ENCODE data around the gene ENTR1. TPM values are rescaled to one million over a fixed set of nuclear protein-coding genes. Genes with fewer than 3 reads are reported as not detected.
"Not testable (repeated sequence)": the region's sequence is repeated elsewhere in the genome, so short reads cannot be mapped to it uniquely, and the experiment has no call there.

The ENTR1 gene
- total RNA-seq, 2 donors from 2014 or later = 19.9 to 52.5 TPM

DNA sequence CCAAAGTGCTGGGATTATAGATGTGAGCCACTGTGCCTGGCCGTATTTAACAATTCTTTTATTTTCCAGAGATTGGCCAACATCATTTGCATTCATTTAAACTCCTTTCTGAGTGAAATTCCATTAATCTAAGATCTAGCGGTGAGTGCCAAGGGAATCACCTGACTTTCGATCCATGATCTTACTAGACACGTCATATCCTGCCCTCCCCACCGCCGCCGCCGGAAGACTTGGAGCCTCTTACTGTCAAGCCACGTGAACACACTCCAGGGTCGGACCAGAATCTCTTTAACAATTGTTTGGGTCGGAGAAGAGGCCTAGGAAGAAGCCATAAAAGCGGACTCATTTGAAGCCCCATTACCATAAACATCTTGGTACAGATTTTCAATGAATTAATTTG lies 16.4 kb upstream of the ENTR1 start:
- intact Hi-C loops (cut with DNase I) = no loop called here
- peaks cover 9 to 11% of the 10 kb centered on the region in 2 donors for H3K36me3 ChIP-seq
- H3K27ac ChIP-seq = no peak overlapping the region
- no peak for DNase-seq (ENCODE audit: low spot score)
- no peaks in the 10 kb centered on the region for H3K27me3 ChIP-seq (replicated peaks; ENCODE audit: insufficient read depth)
- 68% methylated on average over 12 of the region's 12 CpGs for WGBS
- no peak for TF ChIP-seq POLR2A (IDR thresholded peaks at IDR 0.05)
- no peak for TF ChIP-seq POLR2AphosphoS5 (IDR thresholded peaks at IDR 0.05)
- TF ChIP-seq, protein P1, sequence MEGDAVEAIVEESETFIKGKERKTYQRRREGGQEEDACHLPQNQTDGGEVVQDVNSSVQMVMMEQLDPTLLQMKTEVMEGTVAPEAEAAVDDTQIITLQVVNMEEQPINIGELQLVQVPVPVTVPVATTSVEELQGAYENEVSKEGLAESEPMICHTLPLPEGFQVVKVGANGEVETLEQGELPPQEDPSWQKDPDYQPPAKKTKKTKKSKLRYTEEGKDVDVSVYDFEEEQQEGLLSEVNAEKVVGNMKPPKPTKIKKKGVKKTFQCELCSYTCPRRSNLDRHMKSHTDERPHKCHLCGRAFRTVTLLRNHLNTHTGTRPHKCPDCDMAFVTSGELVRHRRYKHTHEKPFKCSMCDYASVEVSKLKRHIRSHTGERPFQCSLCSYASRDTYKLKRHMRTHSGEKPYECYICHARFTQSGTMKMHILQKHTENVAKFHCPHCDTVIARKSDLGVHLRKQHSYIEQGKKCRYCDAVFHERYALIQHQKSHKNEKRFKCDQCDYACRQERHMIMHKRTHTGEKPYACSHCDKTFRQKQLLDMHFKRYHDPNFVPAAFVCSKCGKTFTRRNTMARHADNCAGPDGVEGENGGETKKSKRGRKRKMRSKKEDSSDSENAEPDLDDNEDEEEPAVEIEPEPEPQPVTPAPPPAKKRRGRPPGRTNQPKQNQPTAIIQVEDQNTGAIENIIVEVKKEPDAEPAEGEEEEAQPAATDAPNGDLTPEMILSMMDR (IDR thresholded peaks at IDR 0.05) = no peak
- H3K4me1 ChIP-seq (replicated peaks) = no peaks in the 10 kb centered on the region
- H3K4me3 ChIP-seq = no peak overlapping the region
- H3K9me3 ChIP-seq = no peaks in the 10 kb centered on the region

DNA sequence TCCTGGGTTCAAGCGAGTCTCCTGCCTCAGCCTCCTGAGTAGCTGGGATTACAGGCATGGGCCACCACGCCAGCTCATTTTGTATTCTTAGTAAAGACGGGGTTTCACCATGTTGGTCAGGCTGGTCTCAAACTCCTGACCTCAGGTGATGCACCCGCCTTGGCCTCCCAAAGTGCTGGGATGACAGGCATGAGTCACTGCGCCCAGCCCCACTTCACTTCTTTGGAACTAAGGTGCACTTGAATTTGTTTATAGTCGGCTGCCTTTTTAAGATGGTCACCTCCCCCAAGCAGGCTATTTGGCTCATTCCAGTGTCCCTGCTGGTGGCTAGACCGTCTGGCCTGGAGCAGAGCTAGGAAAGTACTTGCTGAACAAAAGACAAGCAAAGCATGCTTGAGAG lies 15.0 kb upstream of the ENTR1 start:
- H3K4me1 ChIP-seq (replicated peaks); H3K27me3 ChIP-seq (replicated peaks; ENCODE audit: insufficient read depth); DNase-seq (ENCODE audit: low spot score); H3K27ac ChIP-seq; H3K9me3 ChIP-seq; H3K4me3 ChIP-seq; intact Hi-C loops (cut with DNase I): not testable (repeated sequence)
- 78% methylated on average over 7 of the region's 7 CpGs for WGBS
- H3K36me3 ChIP-seq = peaks cover 9 to 21% of the 10 kb centered on the region in 2 donors

DNA sequence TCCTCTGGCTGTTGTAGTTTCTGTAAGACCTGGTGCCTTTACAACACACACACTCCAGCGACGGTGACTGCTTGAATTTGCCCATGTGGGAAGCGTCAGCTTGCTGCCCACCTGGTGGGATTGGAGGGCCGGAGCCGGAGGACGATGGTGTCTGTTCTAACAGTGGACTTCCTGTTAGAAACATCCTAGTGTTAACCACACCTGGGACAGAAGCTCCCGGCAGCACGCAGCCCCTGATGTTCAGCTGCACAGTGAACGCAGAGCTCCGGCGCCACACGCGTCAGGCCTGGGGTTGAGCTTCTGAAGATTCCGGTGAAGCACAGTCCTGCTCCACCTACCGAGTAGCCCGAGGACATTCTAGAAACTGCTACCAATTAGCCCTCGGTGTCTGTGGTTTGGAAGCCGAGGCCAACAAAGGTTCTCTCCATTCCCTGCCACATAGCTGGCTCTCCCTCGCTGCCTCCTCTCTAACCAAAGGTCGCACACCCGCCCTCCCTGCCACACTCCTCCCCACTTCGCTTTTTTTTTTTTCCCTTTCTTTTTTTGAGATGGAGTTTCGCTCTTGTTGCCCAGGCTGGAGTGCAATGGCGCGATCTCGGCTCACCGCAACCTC lies 14.4 kb upstream of the ENTR1 start:
- DNase-seq (ENCODE audit: low spot score) = no peak
- Histone ChIP-seq H3K27me3 (replicated peaks; ENCODE audit: insufficient read depth) (no peaks in the 10 kb centered on the region), H3K27ac (no peak overlapping the region), H3K36me3 (peaks cover 9 to 21% of the 10 kb centered on the region in 2 donors), H3K4me1 (replicated peaks) (no peaks in the 10 kb centered on the region), H3K9me3 (no peaks in the 10 kb centered on the region), H3K4me3 (no peak overlapping the region)
- TF ChIP-seq POLR2A (IDR thresholded peaks at IDR 0.05) = no peak
- intact Hi-C loops (cut with DNase I) = no loop called here
- 82% methylated on average over 27 of the region's 27 CpGs for WGBS

DNA sequence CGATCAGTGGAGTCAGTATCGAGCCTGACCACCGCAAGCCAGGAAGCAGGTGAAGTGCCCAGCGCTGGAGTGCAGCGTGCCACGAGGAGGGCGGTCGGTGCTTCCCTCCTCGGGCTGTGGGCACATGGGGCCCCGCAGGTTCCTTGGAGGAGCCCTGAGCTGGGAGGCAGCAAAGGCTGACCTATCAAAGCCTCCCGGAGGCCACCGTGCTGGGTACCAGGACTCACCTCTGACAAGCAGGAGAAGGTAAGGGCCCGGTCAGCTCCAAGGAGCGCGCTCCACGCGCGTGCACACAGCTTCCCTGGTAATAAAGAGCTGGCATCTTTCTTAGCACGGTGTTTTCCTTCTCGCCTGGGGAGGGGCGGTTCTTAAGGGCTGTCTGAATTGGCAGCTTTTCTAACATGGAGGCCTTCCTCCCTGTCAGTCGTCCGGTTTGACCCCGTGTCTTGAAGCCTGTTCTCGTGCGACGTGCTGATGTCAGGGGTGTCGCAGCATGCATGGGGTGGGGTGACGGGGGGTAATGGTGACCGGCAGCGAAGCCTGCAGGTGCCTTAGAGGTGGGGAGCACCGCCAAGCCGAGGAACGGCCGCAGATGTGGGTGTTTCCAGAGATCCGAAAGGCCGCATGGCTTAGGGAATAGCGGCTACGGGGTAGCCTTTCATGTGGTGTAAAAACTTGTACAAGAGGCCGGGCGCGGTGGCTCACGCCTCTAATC lies 13.2 kb upstream of the ENTR1 start:
- H3K36me3 ChIP-seq = peaks cover 19 to 33% of the 10 kb centered on the region in 2 donors
- H3K4me3 ChIP-seq = no peak overlapping the region
- DNase-seq (ENCODE audit: low spot score) = no peak
- intact Hi-C loops (cut with DNase I) = no loop called here
- no peak overlapping the region for H3K27ac ChIP-seq
- TF ChIP-seq POLR2A (IDR thresholded peaks at IDR 0.05) (no peak), POLR2AphosphoS5 (IDR thresholded peaks at IDR 0.05) (no peak)
- TF ChIP-seq, protein P1 (IDR thresholded peaks at IDR 0.05) = no peak
- no peaks in the 10 kb centered on the region for H3K9me3 ChIP-seq
- H3K27me3 ChIP-seq (replicated peaks; ENCODE audit: insufficient read depth) = no peaks in the 10 kb centered on the region
- H3K4me1 ChIP-seq (replicated peaks) = no peaks in the 10 kb centered on the region
- WGBS = 93% methylated on average over 43 of the region's 43 CpGs

DNA sequence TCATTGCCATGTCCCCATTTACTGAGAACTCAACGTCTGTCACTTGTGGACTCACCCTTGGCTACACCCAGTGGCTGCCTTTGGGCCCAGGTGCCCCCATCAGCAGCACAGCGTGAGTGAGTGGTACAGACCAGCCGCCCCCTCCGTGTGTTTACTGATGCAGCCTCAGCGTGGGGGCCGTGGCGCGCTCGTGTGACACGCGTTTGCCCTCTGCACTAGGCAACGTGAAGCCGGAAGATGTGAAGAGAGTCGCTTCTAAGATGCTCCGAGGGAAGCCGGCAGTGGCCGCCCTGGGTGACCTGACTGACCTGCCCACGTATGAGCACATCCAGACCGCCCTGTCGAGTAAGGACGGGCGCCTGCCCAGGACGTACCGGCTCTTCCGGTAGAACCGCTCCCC lies 12.5 kb upstream of the ENTR1 start:
- no peak for DNase-seq (ENCODE audit: low spot score)
- 92% methylated on average over 26 of the region's 26 CpGs for WGBS
- TF ChIP-seq, protein P1 (IDR thresholded peaks at IDR 0.05) = no peak
- TF ChIP-seq POLR2A (IDR thresholded peaks at IDR 0.05) = no peak
- no peak for TF ChIP-seq POLR2AphosphoS5 (IDR thresholded peaks at IDR 0.05)
- Histone ChIP-seq H3K4me1 (replicated peaks) (no peaks in the 10 kb centered on the region), H3K9me3 (no peaks in the 10 kb centered on the region), H3K27me3 (replicated peaks; ENCODE audit: insufficient read depth) (no peaks in the 10 kb centered on the region), H3K27ac (no peak overlapping the region), H3K36me3 (peaks cover 21 to 40% of the 10 kb centered on the region in 2 donors), H3K4me3 (no peak overlapping the region)
- intact Hi-C loops (cut with DNase I) = no loop called here

DNA sequence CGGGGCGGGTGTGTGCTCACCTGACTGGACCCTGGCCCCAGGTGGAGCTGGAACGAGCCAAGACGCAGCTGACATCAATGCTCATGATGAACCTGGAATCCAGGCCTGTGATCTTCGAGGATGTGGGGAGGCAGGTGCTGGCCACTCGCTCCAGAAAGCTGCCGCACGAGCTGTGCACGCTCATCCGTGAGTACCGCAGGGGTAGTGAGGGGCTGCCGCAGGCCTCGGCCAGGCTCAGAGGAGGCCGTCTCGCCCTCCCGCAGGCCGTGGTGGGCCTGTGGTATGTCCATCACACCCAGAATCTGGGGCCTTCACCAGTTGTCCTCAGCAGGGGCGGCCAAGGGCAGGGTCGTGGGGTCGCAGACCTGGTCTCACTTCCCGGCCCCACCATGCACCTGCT lies 11.4 kb upstream of the ENTR1 start:
- DNase-seq (ENCODE audit: low spot score) = no peak
- H3K4me3 ChIP-seq = no peak overlapping the region
- H3K36me3 ChIP-seq = peaks cover 24 to 51% of the 10 kb centered on the region in 2 donors
- intact Hi-C loops (cut with DNase I) = no loop called here
- no peaks in the 10 kb centered on the region for H3K4me1 ChIP-seq (replicated peaks)
- H3K27me3 ChIP-seq (replicated peaks; ENCODE audit: insufficient read depth) = no peaks in the 10 kb centered on the region
- no peaks in the 10 kb centered on the region for H3K9me3 ChIP-seq
- no peak overlapping the region for H3K27ac ChIP-seq
- TF ChIP-seq, protein P1 (IDR thresholded peaks at IDR 0.05) = no peak
- TF ChIP-seq POLR2AphosphoS5 (IDR thresholded peaks at IDR 0.05) = no peak
- no peak for TF ChIP-seq POLR2A (IDR thresholded peaks at IDR 0.05)
- WGBS = 89% methylated on average over 17 of the region's 21 CpGs
